Suppressor macrophage treated with lipopolysaccharide for 1 hour (primary cell): ENCODE data around the gene PLEKHA7.
"Not testable (repeated sequence)": the region's sequence is repeated elsewhere in the genome, so short reads cannot be mapped to it uniquely, and the experiment has no call there.

ENCODE experiments used
- DNase-seq, 3 donors: peaks; one replicate each; pipeline ENCODE4 v3.0.0-alpha.2; 2020 to 2022

The PLEKHA7 gene

DNA sequence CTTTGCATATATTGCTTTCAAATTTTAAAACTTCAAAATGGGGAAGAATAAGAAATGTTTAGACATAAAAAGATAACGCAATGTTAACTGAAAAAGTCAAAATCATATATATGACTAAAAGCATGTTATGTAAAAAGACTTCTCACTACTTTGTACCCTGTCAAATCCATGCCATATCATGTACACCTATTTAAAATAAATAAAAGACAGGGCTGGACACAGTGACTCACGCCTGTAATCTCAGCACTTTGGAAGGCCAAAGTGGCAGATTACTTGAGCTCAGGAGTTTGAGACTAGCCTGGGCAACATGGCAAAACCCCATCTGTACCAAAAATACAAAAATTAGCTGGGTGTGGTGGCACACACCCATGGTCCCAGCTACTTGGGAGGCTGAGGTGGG lies 109.5 kb downstream of the PLEKHA7 start:
- not testable (repeated sequence) for DNase-seq

DNA sequence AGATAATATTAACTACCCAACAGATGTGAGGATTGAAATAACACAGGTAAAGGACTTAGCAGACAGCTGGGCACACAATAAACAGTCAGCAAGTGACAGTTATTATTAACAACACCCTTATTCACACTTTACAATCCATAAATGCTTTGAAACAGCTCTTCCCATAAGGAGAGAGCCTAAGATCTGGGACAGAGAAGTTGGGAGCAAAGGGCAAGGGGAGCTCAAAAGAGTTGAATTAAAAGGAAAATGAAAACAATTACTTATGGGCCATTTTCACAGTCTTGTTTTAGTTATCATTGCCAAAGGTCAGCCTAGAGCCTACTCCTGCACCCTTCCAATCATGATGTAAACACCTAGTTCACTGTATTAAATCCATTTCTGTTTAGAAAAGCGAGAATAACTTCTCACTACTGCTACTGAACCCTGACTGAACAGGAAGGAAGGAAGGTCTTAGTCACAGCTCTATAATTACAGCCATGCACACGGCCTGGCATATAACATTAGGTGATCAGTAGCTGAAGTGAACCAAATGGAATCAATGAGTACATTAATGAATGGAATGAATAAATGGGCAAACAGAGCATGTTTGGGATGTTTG lies 111.3 kb downstream of the PLEKHA7 start:
- peak in 1 of 3 donors; percentile 17 for DNase-seq

DNA sequence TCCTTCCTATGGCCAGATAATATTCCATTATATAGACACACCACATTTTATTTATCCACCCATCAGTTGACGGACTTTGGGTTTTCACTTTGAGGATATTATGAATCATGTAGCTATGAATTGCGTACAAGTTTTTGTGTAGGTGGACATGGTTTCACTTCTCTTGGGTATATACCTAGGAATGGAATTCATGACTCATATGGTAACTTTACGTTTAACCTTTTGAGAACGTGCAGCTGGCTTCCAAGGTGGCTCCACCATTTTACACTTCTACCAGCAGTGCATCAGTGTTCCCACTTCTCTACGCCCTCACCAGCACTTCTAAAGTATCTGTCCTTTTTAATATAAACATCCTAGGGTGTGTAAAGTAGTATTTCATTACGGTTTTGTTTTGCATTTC lies 112.0 kb downstream of the PLEKHA7 start:
- DNase-seq = peak in 2 of 3 donors; percentile 14 to 30

DNA sequence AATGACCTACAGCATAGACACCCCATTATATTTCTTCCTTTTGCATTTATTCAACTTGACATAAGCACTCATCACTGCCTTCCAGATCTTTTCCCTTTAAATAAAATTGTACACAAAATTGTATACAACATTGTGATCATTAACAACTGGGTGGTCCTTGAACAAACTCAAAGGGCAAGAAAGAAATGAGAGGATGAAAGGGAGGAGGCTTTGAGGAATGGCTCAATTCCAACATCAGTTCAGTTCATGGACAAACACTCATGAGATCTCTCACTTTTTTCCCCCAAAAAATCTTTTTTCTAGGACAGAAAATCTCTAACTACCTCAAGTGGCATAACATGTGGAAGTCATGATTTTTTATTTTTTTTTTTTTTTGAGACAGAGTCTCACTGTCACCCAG lies 113.7 kb downstream of the PLEKHA7 start:
- DNase-seq = no peak

DNA sequence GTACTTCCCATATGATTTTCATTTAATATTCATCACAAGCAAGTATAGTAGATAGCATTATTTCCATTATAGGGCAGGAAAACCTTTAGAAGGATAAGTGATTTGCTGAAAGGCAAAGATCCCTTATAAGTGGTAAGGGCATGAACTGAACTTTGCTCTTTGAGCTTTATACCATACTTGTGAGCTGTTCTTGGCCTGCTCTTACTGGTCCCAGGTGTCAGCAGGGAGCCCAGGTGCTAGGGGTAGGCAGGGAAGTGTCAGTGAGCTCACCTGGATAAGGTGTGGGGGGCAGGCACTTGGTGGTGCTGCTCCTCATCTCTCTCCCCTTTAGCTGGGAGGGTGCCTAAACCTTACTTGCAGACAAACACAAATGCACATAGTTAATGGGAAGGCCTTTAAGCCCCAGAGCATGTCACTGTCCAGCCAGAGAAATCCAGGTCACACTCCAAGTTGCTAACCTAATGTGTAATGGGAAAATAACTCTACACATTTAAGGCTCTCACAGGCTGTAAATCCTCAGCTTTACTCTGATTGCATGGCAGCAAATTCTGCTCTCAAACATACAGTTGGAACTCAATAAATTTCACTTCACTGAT lies 114.4 kb downstream of the PLEKHA7 start:
- no peak for DNase-seq

DNA sequence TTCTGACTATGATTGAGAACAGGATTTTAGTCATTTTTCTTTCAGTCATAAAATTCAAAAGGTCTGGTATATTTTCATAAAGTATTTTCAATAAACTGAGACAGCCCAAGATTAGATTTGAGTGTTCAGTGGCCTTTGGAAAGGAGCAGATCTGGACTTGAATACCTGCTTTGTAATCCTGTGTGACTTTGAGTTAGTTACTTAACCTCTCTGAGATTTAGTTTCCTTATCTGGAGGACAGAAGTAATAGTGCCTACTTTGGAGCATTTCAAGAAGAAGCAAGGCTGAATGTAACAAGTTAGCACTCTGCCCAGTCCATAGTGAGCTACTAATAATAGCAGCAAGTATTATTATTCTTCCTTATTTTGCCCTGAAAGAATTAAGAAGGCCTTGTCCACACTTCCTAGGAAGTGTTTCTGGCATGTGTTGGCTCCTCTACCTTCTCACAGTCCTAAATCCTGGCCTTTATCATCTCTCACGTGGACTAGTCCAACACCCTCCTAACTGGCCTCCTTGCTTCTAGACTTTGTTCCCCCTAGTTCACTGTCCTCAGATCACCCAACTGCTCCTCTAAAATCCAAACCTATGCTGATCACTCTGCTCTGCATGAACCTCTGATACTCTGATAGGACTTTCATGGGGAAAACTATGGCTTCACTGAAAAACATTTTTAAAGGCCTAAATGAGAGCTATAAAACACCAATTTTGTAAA lies 115.8 kb downstream of the PLEKHA7 start:
- no peak for DNase-seq

DNA sequence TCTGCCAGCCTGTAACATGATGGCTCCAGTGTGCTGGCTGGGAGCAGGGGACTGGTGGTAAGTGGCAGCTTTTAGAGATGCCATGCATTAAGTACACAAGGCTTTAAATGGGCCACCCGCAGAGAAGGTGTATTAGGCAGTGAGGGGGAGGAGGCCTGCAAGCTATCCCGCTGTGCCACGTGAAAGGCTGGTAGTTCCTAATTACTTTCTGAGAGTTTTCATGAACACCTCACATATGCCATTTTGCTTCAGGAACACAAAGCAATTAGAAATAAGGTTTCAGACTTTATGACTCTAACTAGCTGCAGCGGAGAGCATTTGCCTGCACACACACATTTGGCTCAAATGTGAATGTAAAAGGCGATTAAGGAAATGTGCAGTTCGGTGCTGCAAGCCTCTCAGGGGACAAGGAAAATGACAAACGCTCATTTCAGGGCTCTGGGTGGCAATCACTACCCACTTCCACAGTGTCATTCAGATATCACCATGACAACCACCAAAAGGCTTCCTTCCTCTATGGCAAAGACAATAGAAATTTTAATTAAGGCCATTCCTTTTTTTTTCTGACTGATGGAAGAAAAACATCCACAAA lies 116.6 kb downstream of the PLEKHA7 start:
- DNase-seq = peak; percentile 34 to 53 (median 47)

DNA sequence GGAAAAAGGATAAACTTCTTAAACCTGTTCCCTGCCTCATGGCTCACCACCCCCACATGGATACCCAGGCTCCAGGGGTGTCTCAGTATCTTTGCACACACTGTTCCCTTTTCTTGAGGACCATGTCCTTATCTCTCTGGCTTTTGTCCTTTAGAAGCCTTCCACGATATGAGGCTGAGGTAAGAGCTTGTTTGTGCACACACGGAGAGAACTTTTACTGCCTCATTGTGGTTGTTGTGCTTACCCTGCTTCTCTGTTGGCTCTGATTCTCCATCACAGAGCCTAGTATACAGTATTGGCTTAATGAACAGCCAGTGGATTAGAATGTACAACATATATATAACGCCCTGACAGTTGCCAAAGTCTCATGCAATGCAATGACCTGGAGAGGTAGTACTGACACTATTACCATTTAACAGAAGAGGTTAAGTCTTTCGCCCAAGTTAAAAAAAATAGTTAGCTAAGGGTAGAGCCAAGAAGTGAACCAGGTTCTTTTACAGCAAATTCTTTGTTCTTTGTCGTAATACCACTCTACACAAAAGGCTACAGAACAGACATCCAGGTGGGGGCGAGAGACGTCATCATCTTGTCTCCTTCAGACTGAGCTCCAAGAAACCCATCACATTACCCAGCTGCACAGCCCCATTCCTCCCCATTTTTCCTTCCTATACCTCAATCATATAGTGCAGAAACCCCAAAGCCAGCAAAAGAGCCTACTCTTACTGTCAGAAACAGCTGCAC lies 117.3 kb downstream of the PLEKHA7 start:
- no peak for DNase-seq

DNA sequence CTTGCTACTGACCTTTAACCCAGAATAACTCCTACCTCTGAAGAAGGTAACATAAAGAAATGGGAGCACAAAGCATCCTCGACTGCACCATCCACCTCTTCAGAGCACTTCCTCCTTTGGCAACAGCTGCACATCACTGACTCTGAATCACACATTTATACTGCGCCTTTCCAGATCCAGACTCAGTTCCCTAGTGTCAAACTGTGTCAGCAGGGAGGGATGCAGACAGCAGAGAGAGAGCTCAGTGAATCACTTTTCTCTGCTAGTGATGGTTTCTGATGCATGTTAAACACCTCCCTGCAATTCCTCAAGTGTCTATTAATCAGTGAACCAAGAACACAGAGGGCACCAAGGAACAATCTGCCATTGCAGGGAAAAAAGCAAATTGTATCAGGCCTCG lies 118.9 kb downstream of the PLEKHA7 start:
- DNase-seq = peak; percentile 7 to 35 (median 15)

DNA sequence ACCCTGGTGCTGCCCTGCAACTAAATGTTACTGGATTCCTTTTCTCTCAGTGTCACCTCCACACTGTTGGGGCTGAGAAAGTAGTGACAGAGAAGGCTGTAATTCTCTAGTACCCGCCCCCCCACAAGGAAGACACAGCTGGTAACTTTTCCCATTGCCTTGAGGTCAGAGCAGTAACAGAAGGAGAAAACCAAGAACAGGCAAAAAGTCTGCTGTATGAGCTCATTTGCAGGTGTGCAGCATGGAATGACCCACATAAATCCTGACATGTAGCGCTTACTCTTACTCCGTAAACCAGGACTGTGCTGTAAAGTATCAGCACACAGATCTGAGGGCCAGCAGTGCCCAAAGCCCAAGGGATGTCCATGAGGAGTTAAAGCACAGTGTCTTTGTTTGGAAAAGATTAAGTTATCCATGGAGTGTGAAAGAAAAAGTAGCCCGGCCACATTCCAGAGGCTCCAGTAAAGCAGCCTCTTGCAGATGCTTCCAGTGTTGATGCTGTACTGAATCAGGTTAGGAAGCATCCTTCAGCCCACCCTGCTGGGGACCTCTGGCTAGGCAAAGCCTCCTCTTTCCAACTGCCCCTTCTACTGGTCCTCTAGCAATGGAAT lies 120.7 kb downstream of the PLEKHA7 start:
- no peak for DNase-seq

DNA sequence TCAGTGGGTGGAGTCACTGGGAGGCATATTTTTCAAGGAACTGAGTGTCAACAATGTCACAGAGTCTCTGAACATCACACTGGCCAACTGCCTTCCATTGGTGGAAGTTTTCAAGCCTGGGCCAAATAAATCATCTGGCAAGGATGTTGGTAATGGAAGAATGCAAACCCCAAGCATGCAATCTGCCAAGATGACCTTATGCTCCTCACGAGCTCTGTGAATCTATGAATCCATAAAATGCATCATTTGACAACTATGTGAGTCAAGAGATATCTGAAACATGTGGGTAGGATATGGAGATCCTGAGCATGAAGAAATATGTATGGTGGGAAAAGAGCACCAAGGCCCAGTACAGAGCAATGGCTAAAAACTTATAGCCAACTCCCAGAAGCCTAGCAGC lies 122.2 kb downstream of the PLEKHA7 start:
- DNase-seq = no peak

DNA sequence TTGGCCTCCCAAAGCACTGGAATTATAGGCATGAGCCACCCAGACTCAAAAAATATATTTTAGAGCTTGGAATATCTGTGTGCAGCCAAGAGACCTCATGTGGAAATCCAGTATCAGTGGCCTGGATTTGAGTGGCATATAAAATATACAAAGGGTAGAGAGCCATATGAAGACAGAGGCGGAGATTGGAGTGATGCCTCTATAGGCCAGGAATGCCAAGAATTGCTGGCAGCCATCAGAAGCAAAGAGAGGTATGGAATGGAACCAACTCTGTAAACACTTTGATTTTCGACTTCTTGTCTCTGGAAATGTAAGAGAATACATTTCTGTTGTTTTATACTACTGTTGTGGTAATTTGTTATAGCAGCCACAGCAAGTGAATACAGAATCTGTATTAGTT lies 123.0 kb downstream of the PLEKHA7 start:
- DNase-seq = no peak

DNA sequence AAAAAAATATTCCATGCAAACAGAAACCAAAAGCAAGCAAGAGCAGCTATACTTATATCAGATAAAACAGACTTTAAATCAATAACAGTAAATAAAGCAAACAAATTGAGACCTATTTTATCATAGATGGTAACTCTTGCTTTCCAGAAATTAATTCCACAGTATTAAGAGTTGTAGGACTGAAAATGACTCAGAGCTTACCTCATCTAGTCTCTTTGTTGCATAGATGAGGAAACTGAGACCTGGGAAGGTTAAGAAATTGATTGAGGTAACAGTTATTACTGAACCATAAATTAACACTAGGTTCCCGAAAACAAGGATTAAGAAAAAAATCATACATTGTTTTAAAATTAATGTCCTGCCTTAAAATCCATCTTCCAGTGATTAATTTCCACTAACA lies 123.8 kb downstream of the PLEKHA7 start:
- DNase-seq = no peak

DNA sequence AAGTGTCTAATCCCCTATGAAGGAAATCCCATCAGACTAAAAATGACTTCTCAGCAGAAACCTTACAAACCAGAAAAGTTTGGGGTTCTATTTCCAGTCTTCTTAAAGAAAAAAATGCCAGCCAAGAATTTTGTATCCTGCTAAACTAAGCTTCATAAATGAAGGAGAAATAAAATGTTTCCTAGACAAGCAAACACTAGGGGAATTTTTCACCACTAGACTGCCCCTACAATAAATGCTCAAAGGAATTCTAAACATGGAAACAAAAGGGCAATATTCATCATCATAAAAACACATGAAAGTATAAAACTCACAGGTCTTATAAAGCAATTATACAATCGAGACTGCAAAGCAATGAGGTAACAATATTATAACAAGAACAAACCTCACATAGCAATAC lies 124.3 kb downstream of the PLEKHA7 start:
- no peak for DNase-seq

DNA sequence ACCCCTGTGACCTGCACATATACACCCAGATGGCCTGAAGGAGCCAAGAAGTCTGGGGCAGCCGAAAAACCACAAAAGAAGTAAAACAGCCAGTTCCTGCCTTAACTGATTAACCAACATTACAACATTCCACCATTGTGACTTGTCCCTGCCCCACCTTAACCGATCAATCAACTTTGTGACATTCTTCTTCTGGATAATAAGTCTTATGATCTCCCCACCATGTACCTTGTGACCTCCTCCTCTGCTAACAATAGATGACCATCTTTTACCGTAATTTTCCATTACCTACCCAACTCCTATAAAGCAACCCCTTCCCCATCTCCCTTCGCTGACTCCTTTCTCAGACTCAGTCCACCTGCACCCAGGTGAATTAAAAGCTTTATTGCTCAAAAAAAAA lies 125.2 kb downstream of the PLEKHA7 start:
- not testable (repeated sequence) for DNase-seq

DNA sequence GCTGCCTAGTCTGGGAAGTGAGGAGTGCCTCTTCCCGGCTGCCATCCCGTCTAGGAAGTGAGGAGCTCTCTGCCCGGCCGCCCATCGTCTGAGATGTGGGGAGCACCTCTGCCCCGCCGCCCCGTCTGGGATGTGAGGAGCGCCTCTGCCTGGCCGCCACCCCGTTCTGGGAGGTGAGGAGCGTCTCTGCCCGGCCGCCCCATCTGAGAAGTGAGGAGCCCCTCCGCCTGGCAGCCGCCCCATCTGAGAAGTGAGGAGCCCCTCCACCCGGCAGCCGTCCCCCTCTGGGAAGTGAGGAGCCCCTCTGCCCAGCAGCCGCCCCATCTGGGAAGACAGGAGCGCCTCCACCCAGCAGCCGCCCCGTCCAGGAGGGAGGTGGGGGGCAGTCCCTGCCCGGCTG lies 126.3 kb downstream of the PLEKHA7 start:
- DNase-seq = not testable (repeated sequence)

DNA sequence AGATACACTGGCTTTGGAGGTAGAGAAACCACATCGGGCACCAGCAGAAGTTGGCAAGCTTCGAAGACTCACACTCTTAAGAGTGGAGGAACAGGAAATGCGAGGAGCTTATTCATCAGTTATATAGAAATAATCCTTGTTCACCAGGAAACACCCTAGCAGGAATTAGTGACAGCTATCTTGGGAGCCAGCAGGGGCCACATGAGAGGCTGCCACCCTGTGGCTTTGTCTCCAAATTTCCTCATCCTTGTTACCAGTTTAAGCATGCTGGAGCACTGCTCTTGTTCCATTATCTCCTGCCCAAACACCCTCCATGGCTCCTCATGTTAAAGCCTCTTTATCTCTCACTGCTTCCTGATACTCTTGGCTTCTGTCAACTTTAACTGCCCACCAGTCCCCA lies 131.0 kb downstream of the PLEKHA7 start:
- peak; percentile 74 to 82 (median 76) for DNase-seq

DNA sequence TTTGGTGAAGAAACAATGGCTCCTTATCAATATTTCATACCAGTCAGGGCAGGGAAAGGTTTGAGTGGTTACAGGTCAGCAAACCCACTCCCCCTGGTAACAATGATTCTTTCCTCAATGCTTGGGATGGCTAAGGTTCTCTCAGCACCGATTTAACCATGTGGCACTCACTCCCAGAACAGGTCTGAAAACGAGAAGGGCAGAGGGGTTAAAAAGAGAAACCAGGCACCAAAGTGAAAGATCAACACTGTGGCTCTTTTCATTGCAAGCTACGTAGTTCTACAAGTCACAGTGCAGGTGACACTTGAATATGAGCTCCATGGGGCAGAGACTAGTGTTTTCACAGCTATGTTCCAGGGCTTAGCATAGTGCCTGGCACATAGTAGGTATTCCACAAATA lies 132.4 kb downstream of the PLEKHA7 start:
- DNase-seq = no peak

DNA sequence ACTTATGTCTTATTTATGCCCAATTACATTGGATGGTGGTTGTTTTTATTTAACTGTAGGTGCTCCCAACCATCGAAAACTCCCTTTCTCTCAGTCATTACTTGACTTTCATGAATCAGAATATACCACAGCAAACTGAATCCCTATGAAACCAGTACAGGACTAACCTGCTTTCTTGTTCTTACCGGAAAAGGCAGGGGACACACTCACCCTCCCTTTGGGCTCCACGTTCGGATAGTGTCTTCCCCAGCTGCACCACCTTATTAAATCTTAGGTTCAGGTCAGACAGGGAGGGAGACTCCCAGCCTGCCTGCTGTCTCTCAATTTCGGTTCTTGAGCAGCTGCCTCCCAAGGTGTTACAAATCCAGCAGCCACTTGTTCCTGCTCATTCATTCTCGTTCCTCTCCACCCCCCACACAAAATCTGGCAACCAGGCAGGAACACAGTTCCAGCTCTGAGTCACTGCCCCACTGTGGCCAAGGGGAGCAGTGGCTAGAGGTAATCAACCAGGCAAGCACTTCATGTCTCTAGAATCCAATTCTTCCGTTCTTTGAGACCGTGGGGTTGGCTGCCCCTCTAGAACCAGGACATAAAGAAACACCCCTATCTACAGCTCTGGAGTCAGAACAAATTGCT lies 133.0 kb downstream of the PLEKHA7 start:
- peak; percentile 30 to 52 (median 39) for DNase-seq

DNA sequence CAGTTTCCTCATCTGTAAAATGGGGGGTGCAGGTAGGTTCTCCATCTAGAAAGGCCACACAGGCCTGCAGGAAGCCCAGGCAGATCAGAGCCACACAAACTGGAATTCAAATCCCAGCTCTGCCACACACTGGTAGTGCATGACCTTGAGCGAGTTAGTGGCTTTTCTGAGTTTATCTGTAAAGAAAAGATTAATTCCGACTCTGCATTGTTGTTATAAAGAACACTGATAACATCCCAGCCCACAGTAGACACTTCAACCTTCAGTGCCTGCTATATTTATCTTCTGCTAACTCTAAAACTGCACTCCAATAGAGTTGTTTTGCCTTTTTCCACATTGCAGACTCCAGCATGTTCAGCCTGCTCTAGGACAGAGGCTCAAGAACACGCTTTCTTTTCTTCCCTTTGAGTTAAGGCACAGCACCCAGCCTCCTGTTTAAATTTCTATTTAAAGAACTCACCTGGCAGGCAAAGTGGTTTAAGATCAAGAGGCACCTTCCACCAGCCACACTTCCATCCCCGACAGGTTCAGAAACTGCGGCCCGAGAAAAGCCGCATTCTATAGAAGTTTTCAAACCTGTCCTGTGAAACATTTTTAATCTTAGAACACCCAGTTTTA lies 133.9 kb downstream of the PLEKHA7 start:
- DNase-seq = no peak

DNA sequence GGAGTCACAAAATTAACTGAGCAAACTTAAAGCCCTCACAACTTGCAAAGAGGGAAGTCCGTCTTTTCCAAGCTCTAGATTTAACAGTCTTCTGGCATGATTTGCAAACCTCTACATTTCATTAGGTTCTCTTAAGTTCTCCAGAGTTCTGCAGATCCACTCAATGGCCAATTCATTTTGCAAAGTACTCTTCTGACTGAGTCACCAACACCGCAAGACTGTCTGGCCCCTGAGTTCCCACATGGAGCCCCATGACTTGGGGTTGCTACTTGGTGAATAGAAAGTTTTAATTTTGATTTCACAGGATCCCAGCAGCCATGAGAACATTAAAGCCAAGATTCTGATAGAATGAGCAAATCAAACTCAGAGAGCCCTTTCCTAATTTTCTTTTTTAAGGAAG lies 134.5 kb downstream of the PLEKHA7 start:
- DNase-seq = peak in 2 of 3 donors; percentile 12 to 24

DNA sequence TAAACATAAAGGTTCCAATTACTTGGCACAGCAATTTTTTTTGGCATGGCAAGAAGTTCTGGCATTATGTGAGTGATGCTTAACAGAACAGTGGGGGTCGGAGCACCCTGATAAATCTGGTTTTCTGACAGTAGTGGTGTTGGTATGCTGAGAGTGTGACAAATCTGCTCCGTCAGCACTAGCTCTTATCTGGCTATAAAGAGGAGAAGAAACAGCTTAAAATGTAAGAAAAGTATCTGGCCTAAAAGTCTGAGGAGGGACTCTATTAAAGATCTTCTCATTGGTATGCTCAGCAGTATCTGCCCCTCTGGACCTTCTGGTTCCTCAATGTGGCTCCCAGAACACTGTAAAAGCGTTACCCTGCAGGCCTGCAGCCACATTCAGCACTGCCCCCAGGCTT lies 137.4 kb downstream of the PLEKHA7 start:
- DNase-seq = no peak
